GM10847 (cell line): ENCODE results near the gene TANGO2.

Source experiments
- POLR2A ChIP-seq: IDR thresholded peaks from 2 replicates; pipeline ENCODE4 v1.6.1; 2011; ENCODE audit not compliant: insufficient read length; ENCODE audit errors: extremely low read depth

The TANGO2 gene

DNA sequence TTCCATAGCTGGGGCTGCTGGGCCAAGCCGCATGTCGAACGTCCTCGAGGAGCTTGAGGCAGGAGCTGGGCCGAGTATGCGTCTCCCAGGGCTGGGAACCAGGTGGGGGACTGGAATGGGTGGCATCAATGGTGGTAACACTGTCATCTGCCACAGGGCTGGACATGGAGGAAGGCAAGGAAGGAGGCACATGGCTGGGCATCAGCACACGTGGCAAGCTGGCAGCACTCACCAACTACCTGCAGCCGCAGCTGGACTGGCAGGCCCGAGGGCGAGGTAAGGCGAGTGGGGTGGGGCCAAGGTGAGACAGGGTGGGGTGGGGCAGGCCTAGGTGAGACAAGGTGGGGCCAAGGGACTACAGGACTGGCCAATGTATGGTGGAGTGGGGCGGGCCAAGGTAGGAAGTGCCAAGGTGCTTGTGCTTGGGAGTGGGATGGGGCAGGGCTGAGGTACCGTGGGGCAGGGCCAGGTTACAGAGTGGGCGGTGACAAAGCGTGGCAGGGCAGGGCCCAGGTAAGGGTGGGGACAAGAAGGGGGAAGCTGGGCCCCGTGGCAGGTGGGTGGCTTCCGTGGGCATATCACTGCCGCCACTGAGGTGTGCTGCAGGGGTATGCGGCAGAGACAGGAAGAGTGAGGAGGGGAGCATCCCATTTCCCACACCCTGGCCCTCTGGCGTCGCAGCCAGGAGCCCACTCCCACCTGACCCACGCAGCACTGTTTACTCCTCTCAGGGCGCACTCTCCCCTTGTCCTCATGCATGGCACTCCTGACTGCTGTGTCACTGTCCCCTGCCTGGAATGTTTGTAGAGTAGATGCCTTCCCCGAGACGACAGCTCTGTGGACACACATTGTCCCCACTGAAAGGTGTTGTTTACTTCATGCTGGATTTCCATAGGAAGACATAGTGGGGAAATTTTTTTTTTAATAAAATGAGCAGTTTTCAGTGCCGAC is 31.7 kb downstream of the TANGO2 start:
- no peak for TF ChIP-seq POLR2A

DNA sequence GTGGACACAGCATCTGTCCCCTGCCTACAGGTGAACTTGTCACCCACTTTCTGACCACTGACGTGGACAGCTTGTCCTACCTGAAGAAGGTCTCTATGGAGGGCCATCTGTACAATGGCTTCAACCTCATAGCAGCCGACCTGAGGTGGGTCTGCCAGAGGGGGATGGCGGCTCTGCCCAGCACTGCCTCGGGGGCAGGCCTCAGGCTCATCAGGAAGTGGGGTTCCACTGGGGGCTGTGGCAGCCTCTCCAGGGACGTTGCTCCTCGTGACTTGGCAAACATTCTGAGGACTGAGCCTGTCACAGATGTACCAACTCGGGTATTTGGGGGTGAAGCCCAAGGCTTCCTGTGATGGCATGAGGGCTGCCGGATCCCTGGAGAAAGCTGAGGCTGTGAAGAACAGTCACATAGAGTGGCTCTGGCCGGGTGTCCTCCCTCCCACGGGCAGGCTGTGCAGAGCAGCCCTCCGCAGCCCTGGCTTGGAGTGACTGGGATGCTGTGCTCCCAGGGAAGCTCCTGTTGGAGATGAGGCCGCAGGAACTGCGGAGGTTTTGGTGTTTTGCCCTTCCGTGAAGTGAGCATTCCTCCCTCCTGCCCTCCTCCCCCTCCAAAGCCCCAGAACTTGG is 32.6 kb downstream of the TANGO2 start:
- TF ChIP-seq POLR2A = no peak

DNA sequence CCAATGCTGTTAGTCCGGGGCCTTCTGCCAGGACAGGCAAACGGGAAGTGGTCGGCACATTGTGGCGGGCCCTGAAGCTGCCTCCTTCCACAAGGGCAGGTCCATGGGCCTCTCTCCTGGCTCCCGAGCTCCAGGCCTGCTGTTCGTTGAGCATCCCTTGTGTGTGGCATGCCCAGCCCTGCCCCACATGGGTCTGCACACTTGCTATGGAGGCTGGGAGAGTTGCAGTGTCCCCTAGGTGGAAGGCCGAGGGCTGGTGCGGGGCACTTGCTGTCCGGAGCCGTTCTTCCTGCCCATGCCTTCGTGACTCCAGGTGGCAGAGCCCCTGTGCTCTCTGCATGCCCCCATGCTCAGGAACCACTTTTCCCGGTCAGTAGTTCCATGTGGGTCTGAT is 33.1 kb downstream of the TANGO2 start:
- TF ChIP-seq POLR2A = no peak

DNA sequence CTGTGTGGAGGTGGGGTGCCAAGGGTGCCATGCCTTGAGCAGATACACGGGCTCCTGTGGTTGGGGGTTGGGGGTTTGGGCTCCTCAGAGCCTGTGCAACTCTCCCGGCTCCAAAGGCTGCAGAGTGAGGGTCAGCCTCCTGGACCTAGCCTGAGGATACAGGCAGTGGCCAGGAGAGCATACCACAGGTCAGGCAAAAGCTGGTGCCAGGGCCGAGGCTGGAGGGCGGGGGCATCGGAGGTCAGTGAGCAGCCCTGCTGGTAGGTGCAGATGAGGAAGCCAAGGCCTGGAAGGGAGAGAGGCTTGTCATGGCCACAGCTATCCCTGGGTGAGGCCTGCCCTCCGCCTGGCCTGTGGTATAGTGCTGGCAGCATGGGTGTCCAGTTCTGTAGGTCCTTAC is 33.6 kb downstream of the TANGO2 start:
- no peak for TF ChIP-seq POLR2A

DNA sequence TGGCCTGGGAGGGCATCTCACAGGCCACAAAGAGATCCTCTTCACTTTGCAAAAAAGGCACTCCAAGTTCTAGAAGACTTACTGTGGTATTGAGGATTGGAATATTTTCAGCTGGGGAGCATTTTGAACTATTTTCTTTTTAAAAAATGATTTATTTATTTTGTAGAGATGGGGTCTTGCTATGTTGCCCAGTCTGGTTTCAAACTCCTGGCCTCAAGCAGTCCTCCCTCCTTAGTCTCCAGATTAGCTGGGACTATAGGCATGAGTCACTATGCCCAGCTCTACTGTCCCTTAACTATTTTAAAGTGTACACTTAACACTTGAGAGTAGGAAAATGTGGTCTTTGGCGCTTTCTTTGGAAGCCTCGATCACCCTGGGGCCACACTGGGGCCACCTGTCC is 34.2 kb downstream of the TANGO2 start:
- TF ChIP-seq POLR2A = no peak

DNA sequence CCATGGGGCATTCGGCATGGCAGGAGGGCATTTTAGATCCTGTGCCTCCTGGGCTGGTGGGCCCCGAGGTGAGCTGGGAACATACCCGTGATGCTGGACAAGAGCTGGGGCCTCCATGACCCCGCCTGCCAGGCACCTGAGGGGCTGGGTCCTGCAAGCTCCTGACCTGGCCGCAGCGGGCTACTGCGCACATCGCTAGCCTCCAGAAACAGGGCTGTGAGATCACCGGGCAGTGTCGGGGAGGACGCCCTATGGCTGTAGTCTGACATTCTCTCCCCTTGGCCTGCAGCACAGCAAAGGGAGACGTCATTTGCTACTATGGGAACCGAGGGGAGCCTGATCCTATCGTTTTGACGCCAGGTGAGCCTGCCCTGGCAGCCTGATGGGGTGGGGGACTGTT is 34.7 kb downstream of the TANGO2 start:
- no peak for TF ChIP-seq POLR2A

DNA sequence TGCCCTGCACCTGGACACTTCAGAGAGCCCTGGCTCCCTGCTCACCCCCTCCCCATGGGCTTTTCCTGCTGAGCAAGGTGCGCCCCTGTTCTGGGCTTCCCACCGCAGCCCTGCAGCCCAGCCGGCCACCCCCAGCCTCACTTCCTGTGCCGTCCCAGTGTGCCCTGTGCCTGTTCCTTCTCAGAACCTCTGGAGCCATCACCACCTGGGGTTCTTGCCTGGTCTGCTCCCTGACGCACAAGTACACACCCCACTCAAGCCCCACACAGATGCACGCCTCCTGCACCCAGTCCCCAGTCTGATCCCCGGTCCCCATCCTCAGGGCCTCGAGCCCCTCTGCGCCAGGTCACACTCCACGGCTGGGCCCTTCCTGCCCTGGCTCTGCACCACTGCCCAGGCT is 35.3 kb downstream of the TANGO2 start:
- TF ChIP-seq POLR2A = no peak

DNA sequence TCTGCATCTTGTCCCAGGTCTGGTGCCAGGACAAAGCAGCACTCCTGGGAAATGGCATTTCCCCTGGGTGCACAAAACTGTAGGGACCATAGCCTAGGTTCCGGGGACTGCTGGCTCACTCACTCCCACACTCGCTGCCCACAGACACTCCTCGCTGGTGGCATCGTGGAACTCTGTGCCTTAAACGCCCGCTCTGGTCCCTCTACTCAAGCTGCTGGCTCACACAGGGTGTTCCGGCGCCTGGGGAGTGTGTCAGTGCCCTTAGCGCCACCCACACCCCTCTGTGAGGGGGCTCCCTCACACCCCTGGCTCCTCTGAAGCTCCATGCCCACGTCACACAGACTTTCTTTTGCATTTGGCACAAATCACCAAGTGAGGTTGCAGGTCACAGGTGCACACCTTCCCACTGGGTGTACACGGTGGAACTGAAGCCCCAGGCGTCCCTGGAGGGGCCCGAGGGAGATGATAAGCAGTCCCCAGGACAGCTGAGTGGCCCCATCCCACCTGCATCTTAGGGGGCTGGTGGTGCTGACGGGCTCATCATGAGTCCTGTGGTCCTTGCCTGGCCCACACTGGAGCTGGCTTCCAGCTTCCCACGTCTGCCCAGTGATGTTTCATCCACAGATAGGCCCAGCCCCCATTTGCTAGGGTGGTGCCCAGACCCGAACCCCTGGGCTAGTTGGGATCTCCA is 35.9 kb downstream of the TANGO2 start:
- TF ChIP-seq POLR2A = no peak

DNA sequence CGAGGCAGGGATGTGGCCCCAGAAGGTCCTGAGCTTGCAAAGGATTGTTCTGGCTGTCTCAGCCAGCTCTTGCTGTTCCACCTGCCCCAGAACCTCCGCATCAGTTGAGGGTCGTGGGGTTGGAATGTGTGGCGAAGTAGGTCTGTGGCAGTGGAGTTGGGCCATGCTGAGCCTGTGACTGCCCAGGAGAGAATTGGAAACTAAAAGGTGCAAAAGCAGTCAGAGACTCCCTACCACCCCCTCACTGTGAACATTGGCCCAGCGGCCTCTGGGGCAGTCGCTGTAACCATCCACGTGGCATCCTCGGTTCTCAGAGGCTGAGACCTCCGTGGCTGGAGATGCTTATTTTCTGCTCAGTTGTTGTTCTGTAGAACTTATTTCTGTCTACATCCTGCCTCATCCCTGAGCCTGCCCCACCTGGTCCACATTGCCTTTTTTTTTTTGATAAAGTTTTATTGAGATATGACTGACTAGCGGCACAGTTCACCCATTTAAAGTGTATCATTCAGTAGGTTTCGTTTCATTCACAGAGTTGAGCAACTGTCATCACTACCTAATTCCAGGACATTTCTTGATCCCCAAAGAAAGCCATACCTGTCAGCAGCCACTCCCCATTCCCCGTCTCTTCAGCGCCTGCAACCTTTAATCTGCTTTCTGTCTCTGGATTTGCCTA is 36.8 kb downstream of the TANGO2 start:
- no peak for TF ChIP-seq POLR2A

DNA sequence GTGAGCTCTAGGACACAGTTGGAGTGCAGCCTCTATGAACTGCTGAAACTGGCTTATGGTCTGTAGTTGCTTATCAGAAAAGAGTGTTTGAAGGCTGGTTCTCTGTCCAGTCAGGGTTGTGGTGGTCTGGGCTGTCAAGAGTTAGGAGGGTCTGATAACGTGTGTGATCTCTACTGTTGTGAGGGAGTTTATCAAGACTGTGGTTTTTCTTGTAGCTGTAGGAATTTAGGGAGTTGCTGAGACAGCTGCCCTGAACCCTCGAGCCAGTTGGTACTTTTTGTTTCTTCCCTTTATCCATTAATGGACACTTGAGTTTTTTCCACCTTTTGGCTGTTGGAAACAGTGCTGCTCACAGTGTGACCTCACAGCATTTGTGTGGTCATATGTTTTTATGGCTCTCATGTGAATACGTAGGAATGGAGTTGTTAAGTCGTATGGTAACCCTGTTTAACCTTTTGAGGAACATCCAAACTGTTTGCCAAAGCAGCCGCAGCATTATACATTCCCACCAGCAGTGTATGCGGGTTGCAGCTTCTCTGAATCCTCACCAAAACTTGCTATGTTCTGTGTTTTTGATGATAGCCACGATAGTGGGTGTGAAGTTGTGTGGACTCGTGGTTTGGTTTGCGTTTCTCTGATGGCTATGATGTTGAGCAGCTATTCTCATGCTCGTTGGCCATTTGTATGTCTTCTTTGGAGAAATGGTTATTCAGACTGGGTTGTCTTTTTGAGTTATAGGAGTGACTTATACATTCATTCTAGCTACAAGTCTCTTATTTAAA is 38.3 kb downstream of the TANGO2 start:
- no peak for TF ChIP-seq POLR2A

DNA sequence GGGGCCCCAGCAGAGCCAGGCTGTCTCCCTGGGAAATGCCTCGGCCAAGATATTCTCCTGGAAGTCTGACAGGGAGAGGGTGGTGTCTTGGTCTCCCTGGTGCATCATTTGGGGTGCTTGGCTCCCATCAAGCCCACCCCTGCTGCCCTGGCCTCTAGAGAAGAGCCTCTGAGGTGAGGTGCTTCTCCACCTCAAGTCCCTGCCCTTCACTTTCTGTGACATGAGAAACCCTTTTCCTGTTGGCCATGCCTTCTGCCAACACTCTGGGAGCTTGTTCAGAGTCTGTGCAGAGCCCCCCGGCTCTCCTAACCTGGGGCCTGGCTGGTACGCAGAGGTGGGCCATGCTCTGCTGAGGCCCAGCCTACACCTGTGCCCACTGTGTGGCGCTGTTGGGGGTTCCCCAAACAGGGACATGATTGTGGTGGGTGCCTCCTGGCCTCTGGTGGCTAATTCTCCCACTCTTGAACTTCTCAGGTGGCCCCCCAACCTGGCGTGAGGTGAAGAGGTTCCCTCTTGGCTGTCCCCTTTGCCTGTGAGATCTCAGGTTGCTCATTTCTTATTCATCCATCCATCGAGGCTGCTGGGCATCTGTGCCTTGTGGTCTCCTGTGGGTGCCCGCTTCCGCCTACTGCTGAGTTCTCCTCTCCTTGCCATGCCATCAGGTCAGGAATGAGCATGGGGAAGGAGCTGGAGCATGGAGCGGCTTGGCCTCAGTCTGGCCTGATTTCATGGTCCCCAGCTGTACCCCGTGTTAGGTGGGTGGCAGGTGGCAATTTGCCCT is 40.0 kb downstream of the TANGO2 start:
- TF ChIP-seq POLR2A = no peak

DNA sequence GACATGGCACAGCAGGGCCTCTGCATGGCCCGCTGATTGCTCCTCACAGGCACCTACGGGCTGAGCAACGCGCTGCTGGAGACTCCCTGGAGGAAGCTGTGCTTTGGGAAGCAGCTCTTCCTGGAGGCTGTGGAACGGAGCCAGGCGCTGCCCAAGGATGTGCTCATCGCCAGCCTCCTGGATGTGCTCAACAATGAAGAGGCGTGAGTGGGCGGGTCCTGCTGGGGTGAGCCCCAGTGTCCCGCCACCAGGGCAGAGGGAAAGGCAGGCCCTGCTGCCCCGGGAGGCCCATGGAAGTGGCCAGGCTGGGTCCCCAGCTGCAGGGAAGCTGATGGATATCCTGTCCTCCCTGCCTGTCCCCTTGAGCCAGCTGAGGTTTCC is 40.6 kb downstream of the TANGO2 start:
- TF ChIP-seq POLR2A = no peak

DNA sequence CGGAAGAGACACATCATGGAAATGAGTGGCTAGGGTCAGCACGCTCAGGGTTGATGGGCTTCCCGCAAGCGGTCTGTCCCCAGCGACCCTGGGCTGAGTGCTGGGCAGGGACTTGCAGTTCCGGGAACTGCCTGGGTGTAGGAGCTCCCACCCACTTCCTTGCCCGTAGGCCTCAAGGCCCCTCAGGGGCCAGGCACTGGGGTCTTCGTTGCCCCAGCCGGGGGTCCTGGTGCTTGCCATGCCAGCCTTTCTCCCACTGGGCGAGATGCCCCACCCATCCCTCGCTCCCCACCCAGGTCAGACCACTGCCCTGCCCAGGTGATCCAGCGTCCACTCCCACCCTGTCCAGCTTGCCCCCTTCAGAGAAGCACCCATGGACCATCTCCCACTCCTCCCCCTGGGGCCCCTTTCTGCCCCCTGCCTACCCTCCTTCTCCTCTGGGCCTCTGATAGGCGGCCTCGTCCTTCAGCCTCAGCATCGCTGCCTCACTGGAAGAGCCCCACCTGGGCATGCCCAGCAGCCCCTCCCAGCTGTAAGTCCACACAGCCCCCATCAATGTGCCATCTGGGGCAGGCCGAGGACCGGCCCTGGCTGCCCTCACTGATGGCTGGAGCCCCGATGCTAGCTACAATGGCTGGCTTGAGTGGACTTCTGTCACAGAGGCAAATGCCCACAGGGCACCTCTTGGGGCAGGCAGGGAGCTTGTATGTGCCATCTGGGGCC is 41.3 kb downstream of the TANGO2 start:
- TF ChIP-seq POLR2A = no peak
